Measurements from ENCODE around the gene MEGF10.

The MEGF10 gene

GRCh38 chr5:127400946-127401670, 110.5 kb downstream of the MEGF10 start:
- TF ChIP-seq, protein P1, sequence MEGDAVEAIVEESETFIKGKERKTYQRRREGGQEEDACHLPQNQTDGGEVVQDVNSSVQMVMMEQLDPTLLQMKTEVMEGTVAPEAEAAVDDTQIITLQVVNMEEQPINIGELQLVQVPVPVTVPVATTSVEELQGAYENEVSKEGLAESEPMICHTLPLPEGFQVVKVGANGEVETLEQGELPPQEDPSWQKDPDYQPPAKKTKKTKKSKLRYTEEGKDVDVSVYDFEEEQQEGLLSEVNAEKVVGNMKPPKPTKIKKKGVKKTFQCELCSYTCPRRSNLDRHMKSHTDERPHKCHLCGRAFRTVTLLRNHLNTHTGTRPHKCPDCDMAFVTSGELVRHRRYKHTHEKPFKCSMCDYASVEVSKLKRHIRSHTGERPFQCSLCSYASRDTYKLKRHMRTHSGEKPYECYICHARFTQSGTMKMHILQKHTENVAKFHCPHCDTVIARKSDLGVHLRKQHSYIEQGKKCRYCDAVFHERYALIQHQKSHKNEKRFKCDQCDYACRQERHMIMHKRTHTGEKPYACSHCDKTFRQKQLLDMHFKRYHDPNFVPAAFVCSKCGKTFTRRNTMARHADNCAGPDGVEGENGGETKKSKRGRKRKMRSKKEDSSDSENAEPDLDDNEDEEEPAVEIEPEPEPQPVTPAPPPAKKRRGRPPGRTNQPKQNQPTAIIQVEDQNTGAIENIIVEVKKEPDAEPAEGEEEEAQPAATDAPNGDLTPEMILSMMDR (IDR thresholded peaks at IDR 0.05; ENCODE audit: control extremely low read depth, extremely low read depth, low read depth, missing control alignments): no peak
- no peak for DNase-seq (ENCODE audit: extremely low spot score)
- ChIA-PET CTCF (interaction anchor here (0.9 to 3.6 kb wide), 5 partner anchors 7 to 42 kb away, joined by 3 to 18 read pairs (median 3); no protein-coding TSS in a partner anchor), POLR2A (no interaction called here)

- DNase-seq (ENCODE audit: extremely low spot score): no peak
- ChIA-PET POLR2A (no interaction called here), CTCF (no interaction called here)
- TF ChIP-seq, protein P1 (IDR thresholded peaks at IDR 0.05; ENCODE audit: control extremely low read depth, extremely low read depth, low read depth, missing control alignments): no peak
Measured at GRCh38 chr5:127402361-127402760, 111.8 kb downstream of the MEGF10 start.

DNA sequence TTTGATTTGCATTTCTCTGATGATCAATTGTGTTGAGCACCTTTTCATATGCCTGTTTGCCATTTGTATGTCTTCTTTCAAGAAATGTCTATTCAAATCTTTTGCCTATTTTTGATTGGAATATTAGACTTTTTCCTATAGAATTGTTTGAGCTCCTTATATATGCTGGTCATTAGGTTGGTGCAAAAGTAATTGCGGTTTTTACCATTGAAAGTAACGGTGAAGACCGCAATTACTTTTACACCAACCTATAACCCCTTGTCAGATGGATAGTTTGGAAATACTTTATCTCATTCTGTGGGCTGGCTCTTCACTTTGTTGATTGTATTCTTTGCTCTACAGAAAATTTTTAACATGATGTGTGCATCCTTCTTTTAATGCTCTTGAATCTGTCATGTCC, 113.6 kb downstream of the MEGF10 start:
- CTCF ChIA-PET: interaction anchor here (1.1 kb wide), 1 partner anchor 30 kb away, joined by 3 read pairs; no protein-coding TSS in a partner anchor
- TF ChIP-seq, protein P1 (IDR thresholded peaks at IDR 0.05; ENCODE audit: control extremely low read depth, extremely low read depth, low read depth, missing control alignments): no peak
- no peak for DNase-seq (ENCODE audit: extremely low spot score)
- POLR2A ChIA-PET: no interaction called here

DNA sequence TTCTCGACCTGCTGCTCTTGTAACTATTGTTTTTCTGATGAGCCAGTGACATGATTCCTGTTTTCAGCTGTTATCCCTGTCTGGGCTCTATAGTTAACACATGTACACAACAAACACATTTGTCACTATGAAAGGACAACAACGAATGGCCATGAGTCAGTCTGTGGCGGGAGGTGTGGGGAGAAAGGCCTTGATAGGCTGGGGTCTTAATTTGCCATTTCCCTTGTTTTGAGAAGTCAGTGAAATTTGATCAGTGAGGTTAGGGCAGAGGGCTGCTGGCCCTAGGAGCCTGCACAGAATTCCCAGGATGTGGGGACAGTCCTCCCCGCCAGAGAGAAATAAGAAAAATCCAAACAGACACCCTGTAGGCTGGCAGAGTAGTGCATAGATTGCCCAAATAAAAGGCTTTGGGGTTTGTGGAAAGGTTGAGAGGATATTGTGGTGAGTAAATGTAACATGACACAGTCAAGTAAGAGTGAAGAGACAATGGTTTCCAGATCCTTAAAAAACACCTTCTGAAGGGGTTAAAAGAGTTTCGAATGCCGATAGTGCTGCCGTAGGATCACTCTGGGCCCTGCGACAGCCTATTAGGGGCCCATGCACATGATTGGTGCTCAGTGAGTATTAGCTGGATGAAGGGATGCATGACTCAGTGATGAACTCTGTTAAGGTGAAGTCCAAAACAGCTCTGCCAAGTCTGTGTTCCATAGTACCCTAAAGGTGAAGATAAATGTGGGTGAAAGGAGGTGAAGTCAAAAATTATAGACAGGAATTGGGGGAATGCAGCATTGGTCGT, 115.9 kb downstream of the MEGF10 start:
- DNase-seq (ENCODE audit: extremely low spot score): no peak
- TF ChIP-seq, protein P1 (IDR thresholded peaks at IDR 0.05; ENCODE audit: control extremely low read depth, extremely low read depth, low read depth, missing control alignments): no peak
- ChIA-PET CTCF (interaction anchor here (1.0 to 4.3 kb wide), 2 partner anchors 7 to 26 kb away, joined by 3 to 18 read pairs; no protein-coding TSS in a partner anchor), POLR2A (no interaction called here)

GRCh38 chr5:127409246-127409917, 118.8 kb downstream of the MEGF10 start:
- TF ChIP-seq, protein P1 (IDR thresholded peaks at IDR 0.05; ENCODE audit: control extremely low read depth, extremely low read depth, low read depth, missing control alignments): no peak
- no peak for DNase-seq (ENCODE audit: extremely low spot score)
- CTCF ChIA-PET: interaction anchor here (4.3 kb wide), 1 partner anchor 9 kb away, joined by 18 read pairs; no protein-coding TSS in a partner anchor
- POLR2A ChIA-PET: no interaction called here

All from GM10248 (cell line).